K562 (cell line): ENCODE measurements around the gene DOLPP1. TPM values are rescaled to one million over a fixed set of nuclear protein-coding genes. Genes with fewer than 3 reads are reported as not detected.

Experiments used
- DDX20 ChIP-seq: fragments of 450-650 bp; IDR thresholded peaks from 2 replicates; pipeline ENCODE4 v1.6.1; 2016; ENCODE audit warnings: missing genetic modification characterization, low read depth, mild to moderate bottlenecking, missing compliant biosample characterization, moderate library complexity
- HDAC6 ChIP-seq: IDR thresholded peaks from 2 replicates; pipeline ENCODE4 v1.6.1; 2012; ENCODE audit warnings: low read depth, mild to moderate bottlenecking, control low read depth, inconsistent platforms, low read length, moderate library complexity
- HMG20B ChIP-seq: fragments of 250-450 bp; sonication (Bioruptor Pico); IDR thresholded peaks from 2 replicates; pipeline ENCODE4 v1.5.0; 2021; ENCODE audit warnings: mild to moderate bottlenecking
- IRF2 ChIP-seq: sonication (generic); formaldehyde crosslinking; IDR thresholded peaks from 2 replicates; pipeline ENCODE4 v1.8.1; 2022; ENCODE audit warnings: mild to moderate bottlenecking, missing genetic modification reagents
- MIER1 ChIP-seq: fragments of 450-650 bp; IDR thresholded peaks from 2 replicates; pipeline ENCODE4 v1.6.1; 2016; ENCODE audit warnings: antibody characterized with exemption, mild to moderate bottlenecking, low read depth
- MTA3 ChIP-seq: fragments of 450-650 bp; formaldehyde crosslinking; IDR thresholded peaks from 2 replicates; pipeline ENCODE4 v1.6.1; 2017; ENCODE audit warnings: mild to moderate bottlenecking, borderline replicate concordance
- RBM39 ChIP-seq: fragments of 200-400 bp; formaldehyde crosslinking; optimal IDR thresholded peaks from 2 replicates; pipeline ENCODE3; 2018; ENCODE audit warnings: low read depth, low read length
- ZNF436 ChIP-seq: fragments of 250-450, 450-650 bp; sonication (Bioruptor Pico); formaldehyde crosslinking; IDR thresholded peaks from 2 replicates; pipeline ENCODE4 v1.7.0; 2020; ENCODE audit warnings: mild to moderate bottlenecking
- polyA plus RNA-seq, 8 experiments: library from polyadenylated mRNA; depleted of rRNA in 4 of 8; stranded (reverse) in 5 of 8; unstranded in 3 of 8; fragments of >200 nt; fragmentation: Nextera tagmentation in 2 of 8; fragmentation: Illumina TruSeq in 1 of 8; extraction: Ambion mirVana in 2 of 8; extraction: Trizol in 1 of 8; gene quantifications; 2 replicates each; pipeline versions ENCODE4 v1.2.1 to v1.2.3, GENCODE V29; 2011 to 2014; ENCODE audit warnings: inconsistent platforms in 1 of 8, missing spikeins in 1 of 8
- total RNA-seq, 7 experiments: library from RNA; depleted of rRNA in 6 of 7; stranded (reverse); fragments of >200 nt in 6 of 7; fragmentation: Illumina TruSeq in 2 of 7; extraction: Trizol in 2 of 7; gene quantifications; 2 replicates each; pipeline versions ENCODE4 v1.2.1 to v1.2.3, GENCODE V29; 2011 to 2021; ENCODE audit warnings: low replicate concordance in 1 of 7
- TF ChIP-seq, protein P1 (sequence below): sonication (generic); formaldehyde crosslinking; IDR thresholded peaks from 2 replicates; pipeline ENCODE4 v1.8.1; 2023; ENCODE audit warnings: mild to moderate bottlenecking, missing genetic modification reagents
- TF ChIP-seq, protein P2 (sequence below): conservative IDR thresholded peaks from 2 replicates; pipeline ENCODE4 v1.6.1; 2011; ENCODE audit warnings: low read depth, mild to moderate bottlenecking, low read length; ENCODE audit not compliant: control insufficient read depth
- TF ChIP-seq, protein P3 (sequence below): fragments of 250-450 bp; sonication (Bioruptor Pico); IDR thresholded peaks from 2 replicates; pipeline ENCODE4 v1.8.0; 2021; ENCODE audit warnings: moderate library complexity, mild to moderate bottlenecking, inconsistent platforms
- TF ChIP-seq, protein P4 (sequence below): sonication (generic); formaldehyde crosslinking; IDR thresholded peaks from 2 replicates; pipeline ENCODE4 v1.8.0; 2023; ENCODE audit warnings: missing genetic modification reagents, mild to moderate bottlenecking, borderline replicate concordance
- TF ChIP-seq, protein P5 (sequence below), 2 experiments: fragments of 450-650 bp in 1 of 2; IDR thresholded peaks; 2 replicates each; pipeline ENCODE4 v1.6.1; 2011 to 2017; ENCODE audit warnings: low read depth in 2 of 2, antibody characterized with exemption in 1 of 2, borderline replicate concordance in 1 of 2, low read length in 1 of 2, mild to moderate bottlenecking in 1 of 2, mixed read lengths in 1 of 2; ENCODE audit not compliant: control insufficient read depth in 1 of 2

DOLPP1 gene
- total and polyA plus RNA-seq, 9 of the 15 experiments (the other 6 are each of a cell fraction or from before 2014, with no cell fraction given) = 3.0 to 39.8 (median 30.5) TPM

DNA sequence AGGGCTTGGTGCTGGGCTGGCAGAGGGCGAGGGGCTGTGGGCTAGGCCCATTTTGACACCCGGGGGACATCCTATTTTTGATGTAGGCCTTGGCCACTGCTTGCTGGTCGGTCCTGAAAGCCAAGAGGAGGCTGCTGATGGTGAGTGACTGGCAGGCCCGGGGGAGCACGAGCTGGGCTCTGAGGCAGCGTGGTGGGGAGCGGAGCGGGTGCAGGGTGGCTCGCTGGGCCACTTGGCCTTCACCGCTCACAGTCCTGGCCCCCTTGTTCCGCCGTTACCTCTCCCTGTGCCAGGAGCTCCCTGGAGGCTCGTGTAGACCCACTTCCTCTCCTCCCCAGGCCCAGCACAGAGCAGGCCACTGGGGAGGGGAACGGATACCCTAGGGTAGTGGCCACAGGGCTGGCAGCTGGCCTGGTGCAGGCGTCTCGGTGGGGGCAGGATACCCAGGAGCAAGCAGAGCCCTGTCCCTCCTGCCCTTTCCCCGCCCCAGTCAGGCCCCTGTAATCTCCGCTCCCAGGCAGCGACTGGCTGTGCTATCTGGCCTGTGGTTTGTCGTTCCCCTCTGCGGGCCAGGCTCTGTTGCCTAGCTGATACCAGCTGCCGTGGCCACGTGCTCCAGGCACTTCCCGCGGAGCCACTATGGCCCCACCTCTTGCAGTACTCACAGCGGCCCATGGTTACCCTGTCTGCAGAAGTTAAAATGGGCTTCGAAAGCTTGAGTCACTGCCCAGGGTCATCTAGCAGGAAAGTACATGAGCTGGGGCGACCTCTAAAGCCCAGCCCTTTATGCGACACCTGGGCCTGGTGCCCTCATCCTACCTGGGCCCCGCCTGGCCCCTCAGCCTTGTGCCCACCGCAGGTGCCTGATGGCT lies 11.7 kb upstream of the DOLPP1 start (continued):
- TF ChIP-seq, protein P1, sequence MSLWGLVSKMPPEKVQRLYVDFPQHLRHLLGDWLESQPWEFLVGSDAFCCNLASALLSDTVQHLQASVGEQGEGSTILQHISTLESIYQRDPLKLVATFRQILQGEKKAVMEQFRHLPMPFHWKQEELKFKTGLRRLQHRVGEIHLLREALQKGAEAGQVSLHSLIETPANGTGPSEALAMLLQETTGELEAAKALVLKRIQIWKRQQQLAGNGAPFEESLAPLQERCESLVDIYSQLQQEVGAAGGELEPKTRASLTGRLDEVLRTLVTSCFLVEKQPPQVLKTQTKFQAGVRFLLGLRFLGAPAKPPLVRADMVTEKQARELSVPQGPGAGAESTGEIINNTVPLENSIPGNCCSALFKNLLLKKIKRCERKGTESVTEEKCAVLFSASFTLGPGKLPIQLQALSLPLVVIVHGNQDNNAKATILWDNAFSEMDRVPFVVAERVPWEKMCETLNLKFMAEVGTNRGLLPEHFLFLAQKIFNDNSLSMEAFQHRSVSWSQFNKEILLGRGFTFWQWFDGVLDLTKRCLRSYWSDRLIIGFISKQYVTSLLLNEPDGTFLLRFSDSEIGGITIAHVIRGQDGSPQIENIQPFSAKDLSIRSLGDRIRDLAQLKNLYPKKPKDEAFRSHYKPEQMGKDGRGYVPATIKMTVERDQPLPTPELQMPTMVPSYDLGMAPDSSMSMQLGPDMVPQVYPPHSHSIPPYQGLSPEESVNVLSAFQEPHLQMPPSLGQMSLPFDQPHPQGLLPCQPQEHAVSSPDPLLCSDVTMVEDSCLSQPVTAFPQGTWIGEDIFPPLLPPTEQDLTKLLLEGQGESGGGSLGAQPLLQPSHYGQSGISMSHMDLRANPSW (CRISPR knock-in tag) = no peak
- TF ChIP-seq RBM39 = no peak
- peak; percentile 92 for TF ChIP-seq MTA3
- no peak; the same call in 1 of the 2 replicates for TF ChIP-seq MIER1
- TF ChIP-seq, protein P2, sequence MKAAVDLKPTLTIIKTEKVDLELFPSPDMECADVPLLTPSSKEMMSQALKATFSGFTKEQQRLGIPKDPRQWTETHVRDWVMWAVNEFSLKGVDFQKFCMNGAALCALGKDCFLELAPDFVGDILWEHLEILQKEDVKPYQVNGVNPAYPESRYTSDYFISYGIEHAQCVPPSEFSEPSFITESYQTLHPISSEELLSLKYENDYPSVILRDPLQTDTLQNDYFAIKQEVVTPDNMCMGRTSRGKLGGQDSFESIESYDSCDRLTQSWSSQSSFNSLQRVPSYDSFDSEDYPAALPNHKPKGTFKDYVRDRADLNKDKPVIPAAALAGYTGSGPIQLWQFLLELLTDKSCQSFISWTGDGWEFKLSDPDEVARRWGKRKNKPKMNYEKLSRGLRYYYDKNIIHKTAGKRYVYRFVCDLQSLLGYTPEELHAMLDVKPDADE = peak; percentile 98
- no peak for TF ChIP-seq HDAC6
- TF ChIP-seq, protein P3, sequence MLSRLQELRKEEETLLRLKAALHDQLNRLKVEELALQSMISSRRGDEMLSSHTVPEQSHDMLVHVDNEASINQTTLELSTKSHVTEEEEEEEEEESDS (CRISPR knock-in tag) = no peak
- no peak for TF ChIP-seq IRF2 (CRISPR knock-in tag)
- TF ChIP-seq, protein P4, sequence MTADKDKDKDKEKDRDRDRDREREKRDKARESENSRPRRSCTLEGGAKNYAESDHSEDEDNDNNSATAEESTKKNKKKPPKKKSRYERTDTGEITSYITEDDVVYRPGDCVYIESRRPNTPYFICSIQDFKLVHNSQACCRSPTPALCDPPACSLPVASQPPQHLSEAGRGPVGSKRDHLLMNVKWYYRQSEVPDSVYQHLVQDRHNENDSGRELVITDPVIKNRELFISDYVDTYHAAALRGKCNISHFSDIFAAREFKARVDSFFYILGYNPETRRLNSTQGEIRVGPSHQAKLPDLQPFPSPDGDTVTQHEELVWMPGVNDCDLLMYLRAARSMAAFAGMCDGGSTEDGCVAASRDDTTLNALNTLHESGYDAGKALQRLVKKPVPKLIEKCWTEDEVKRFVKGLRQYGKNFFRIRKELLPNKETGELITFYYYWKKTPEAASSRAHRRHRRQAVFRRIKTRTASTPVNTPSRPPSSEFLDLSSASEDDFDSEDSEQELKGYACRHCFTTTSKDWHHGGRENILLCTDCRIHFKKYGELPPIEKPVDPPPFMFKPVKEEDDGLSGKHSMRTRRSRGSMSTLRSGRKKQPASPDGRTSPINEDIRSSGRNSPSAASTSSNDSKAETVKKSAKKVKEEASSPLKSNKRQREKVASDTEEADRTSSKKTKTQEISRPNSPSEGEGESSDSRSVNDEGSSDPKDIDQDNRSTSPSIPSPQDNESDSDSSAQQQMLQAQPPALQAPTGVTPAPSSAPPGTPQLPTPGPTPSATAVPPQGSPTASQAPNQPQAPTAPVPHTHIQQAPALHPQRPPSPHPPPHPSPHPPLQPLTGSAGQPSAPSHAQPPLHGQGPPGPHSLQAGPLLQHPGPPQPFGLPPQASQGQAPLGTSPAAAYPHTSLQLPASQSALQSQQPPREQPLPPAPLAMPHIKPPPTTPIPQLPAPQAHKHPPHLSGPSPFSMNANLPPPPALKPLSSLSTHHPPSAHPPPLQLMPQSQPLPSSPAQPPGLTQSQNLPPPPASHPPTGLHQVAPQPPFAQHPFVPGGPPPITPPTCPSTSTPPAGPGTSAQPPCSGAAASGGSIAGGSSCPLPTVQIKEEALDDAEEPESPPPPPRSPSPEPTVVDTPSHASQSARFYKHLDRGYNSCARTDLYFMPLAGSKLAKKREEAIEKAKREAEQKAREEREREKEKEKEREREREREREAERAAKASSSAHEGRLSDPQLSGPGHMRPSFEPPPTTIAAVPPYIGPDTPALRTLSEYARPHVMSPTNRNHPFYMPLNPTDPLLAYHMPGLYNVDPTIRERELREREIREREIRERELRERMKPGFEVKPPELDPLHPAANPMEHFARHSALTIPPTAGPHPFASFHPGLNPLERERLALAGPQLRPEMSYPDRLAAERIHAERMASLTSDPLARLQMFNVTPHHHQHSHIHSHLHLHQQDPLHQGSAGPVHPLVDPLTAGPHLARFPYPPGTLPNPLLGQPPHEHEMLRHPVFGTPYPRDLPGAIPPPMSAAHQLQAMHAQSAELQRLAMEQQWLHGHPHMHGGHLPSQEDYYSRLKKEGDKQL (CRISPR knock-in tag) = peak; percentile 73; the same call in 1 of the 2 replicates
- TF ChIP-seq, protein P5, sequence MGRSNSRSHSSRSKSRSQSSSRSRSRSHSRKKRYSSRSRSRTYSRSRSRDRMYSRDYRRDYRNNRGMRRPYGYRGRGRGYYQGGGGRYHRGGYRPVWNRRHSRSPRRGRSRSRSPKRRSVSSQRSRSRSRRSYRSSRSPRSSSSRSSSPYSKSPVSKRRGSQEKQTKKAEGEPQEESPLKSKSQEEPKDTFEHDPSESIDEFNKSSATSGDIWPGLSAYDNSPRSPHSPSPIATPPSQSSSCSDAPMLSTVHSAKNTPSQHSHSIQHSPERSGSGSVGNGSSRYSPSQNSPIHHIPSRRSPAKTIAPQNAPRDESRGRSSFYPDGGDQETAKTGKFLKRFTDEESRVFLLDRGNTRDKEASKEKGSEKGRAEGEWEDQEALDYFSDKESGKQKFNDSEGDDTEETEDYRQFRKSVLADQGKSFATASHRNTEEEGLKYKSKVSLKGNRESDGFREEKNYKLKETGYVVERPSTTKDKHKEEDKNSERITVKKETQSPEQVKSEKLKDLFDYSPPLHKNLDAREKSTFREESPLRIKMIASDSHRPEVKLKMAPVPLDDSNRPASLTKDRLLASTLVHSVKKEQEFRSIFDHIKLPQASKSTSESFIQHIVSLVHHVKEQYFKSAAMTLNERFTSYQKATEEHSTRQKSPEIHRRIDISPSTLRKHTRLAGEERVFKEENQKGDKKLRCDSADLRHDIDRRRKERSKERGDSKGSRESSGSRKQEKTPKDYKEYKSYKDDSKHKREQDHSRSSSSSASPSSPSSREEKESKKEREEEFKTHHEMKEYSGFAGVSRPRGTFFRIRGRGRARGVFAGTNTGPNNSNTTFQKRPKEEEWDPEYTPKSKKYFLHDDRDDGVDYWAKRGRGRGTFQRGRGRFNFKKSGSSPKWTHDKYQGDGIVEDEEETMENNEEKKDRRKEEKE (IDR thresholded peaks at IDR 0.05; ENCODE audit: borderline replicate concordance in 1 of 2, control insufficient read depth in 1 of 2, low read depth in 2 of 2, low read length in 1 of 2) = peak in 1 of 2 experiments; percentile 46; a peak in 1 of 4 replicates
- TF ChIP-seq HMG20B = no peak
- TF ChIP-seq ZNF436 (CRISPR knock-in tag) = no peak
- no peak for TF ChIP-seq DDX20 (tag)
